Liver (tissue), 9 donors: Measurements from ENCODE around the gene ELL2. TPM values are rescaled to one million over a fixed set of nuclear protein-coding genes. Genes with fewer than 3 reads are reported as not detected.

Experiments used
- DNase-seq: peaks from one replicate; pipeline ENCODE4 v3.0.0-alpha.2; 2017; ENCODE audit warnings: low spot score
- H3K27ac ChIP-seq, 2 donors: one replicate each; pipeline ENCODE4 v1.7.0; 2013; ENCODE audit warnings: inconsistent platforms in 2 of 2, low read length in 2 of 2, control low read depth in 1 of 2, low read depth in 1 of 2, mild to moderate bottlenecking in 1 of 2
- H3K27me3 ChIP-seq, 4 donors: one replicate each; pipeline versions ENCODE4 v1.6.1 to v1.7.0; 2013; ENCODE audit warnings: low read length in 3 of 4, inconsistent platforms in 1 of 4, mild to moderate bottlenecking in 1 of 4, moderate library complexity in 1 of 4; ENCODE audit not compliant: control insufficient read depth in 4 of 4, insufficient read depth in 4 of 4
- H3K36me3 ChIP-seq, 4 donors: one replicate each; pipeline versions ENCODE4 v1.6.1 to v1.7.0; 2013; ENCODE audit warnings: low read length in 3 of 4, mild to moderate bottlenecking in 3 of 4, low read depth in 1 of 4, moderate library complexity in 1 of 4; ENCODE audit not compliant: control insufficient read depth in 4 of 4, insufficient read depth in 3 of 4
- H3K4me1 ChIP-seq, 4 donors: one replicate each; pipeline versions ENCODE4 v1.6.1 to v1.7.0; 2013; ENCODE audit warnings: low read length in 3 of 4, mild to moderate bottlenecking in 3 of 4, moderate library complexity in 1 of 4; ENCODE audit not compliant: control insufficient read depth in 4 of 4, insufficient read depth in 4 of 4
- H3K4me3 ChIP-seq, 3 donors: one replicate each; pipeline versions ENCODE4 v1.6.1 to v1.7.0; 2013; ENCODE audit warnings: low read length in 3 of 3, control low read depth in 1 of 3, low read depth in 1 of 3, mild to moderate bottlenecking in 1 of 3
- H3K9ac ChIP-seq, 2 donors: one replicate each; pipeline ENCODE4 v1.7.0; 2013; ENCODE audit warnings: low read length in 2 of 2, mild to moderate bottlenecking in 2 of 2, moderate library complexity in 2 of 2, control low read depth in 1 of 2, low read depth in 1 of 2
- H3K9me3 ChIP-seq, 4 donors: one replicate each; pipeline versions ENCODE4 v1.6.1 to v1.7.0; 2013; ENCODE audit warnings: low read length in 3 of 4; ENCODE audit not compliant: control insufficient read depth in 4 of 4
- ATF3 ChIP-seq: IDR thresholded peaks from 2 replicates; pipeline ENCODE4 v1.6.1; 2016; ENCODE audit warnings: antibody characterized with exemption
- EGR1 ChIP-seq, 2 donors: IDR thresholded peaks; 2 replicates each; pipeline ENCODE4 v1.6.1; 2016 to 2018; ENCODE audit warnings: antibody characterized with exemption in 2 of 2, low read depth in 2 of 2
- FOXA1 ChIP-seq: IDR thresholded peaks from 2 replicates; pipeline ENCODE4 v1.6.1; 2016; ENCODE audit warnings: antibody characterized with exemption
- FOXA2 ChIP-seq: IDR thresholded peaks from 2 replicates; pipeline ENCODE4 v1.6.1; 2016; ENCODE audit warnings: antibody characterized with exemption
- GABPA ChIP-seq, 2 donors: IDR thresholded peaks in 1 of 2; conservative IDR thresholded peaks in 1 of 2; 2 replicates each; pipeline ENCODE4 v1.6.1; 2016; ENCODE audit warnings: antibody characterized with exemption in 2 of 2, mild to moderate bottlenecking in 1 of 2, moderate library complexity in 1 of 2
- HNF4G ChIP-seq: IDR thresholded peaks from 2 replicates; pipeline ENCODE4 v1.6.1; 2016; ENCODE audit warnings: antibody characterized with exemption
- MAX ChIP-seq: IDR thresholded peaks from 2 replicates; pipeline ENCODE4 v1.6.1; 2016; ENCODE audit warnings: antibody characterized with exemption
- NR2F2 ChIP-seq: IDR thresholded peaks from 2 replicates; pipeline ENCODE4 v1.6.1; 2016; ENCODE audit warnings: antibody characterized with exemption
- RAD21 ChIP-seq, 2 donors: IDR thresholded peaks; 2 replicates each; pipeline ENCODE4 v1.6.1; 2016; ENCODE audit warnings: antibody characterized with exemption in 2 of 2, mild to moderate bottlenecking in 2 of 2
- REST ChIP-seq: IDR thresholded peaks from 2 replicates; pipeline ENCODE4 v1.6.1; 2016; ENCODE audit warnings: antibody characterized with exemption, mild to moderate bottlenecking
- SP1 ChIP-seq: IDR thresholded peaks from 2 replicates; pipeline ENCODE4 v1.6.1; 2018; ENCODE audit warnings: antibody characterized with exemption, mild to moderate bottlenecking
- YY1 ChIP-seq: IDR thresholded peaks from 2 replicates; pipeline ENCODE4 v1.6.1; 2016; ENCODE audit warnings: antibody characterized with exemption, mild to moderate bottlenecking
- ZBTB33 ChIP-seq: IDR thresholded peaks from 2 replicates; pipeline ENCODE4 v1.6.1; 2016; ENCODE audit warnings: antibody characterized with exemption
- WGBS: extraction: QIAGEN DNeasy Blood & Tissue Kit; methylation state at CpG from one replicate; pipeline ENCODE4 v1.1.7; 2013; 5-methylcytosine and 5-hydroxymethylcytosine counted together
- polyA plus RNA-seq, 2 donors: library from polyadenylated mRNA; stranded (reverse) in 1 of 2; unstranded in 1 of 2; fragments of 200-250 nt in 1 of 2; fragments of >200 nt in 1 of 2; fragmentation: Nextera tagmentation in 1 of 2; extraction: Ambion mirVana in 1 of 2; gene quantifications; one replicate each; pipeline versions ENCODE4 v1.2.1 to v1.2.3, GENCODE V29; 2013 to 2015
- total RNA-seq, 2 donors: library from RNA; depleted of rRNA; stranded (reverse); fragments of >200 nt; gene quantifications; one replicate each; pipeline ENCODE4 v1.2.3, GENCODE V29; 2014
- donor health status: healthy.
- donor health status: healthy.
- donor health status: healthy.
- donor health status: healthy.
- donor health status: healthy.

ELL2 gene
- total and polyA plus RNA-seq, 4 donors, result 21.0 to 64.5 (median 45.9) TPM

GRCh38 chr5:95940758-95941682 is 20.6 kb downstream of the ELL2 start:
- H3K36me3 ChIP-seq, result peaks cover 0 to 17% (median 9%) of the 10 kb centered on the region in 4 donors
- no peak overlapping the region for H3K9ac ChIP-seq
- DNase-seq, result no peak
- H3K27ac ChIP-seq, result no peak overlapping the region
- WGBS, result 92% methylated on average over 3 of the region's 3 CpGs
- H3K4me1 ChIP-seq, result peaks cover 3 to 37% (median 25%) of the 10 kb centered on the region in 4 donors
- no peaks in the 10 kb centered on the region for H3K9me3 ChIP-seq
- H3K4me3 ChIP-seq, result no peak overlapping the region
- H3K27me3 ChIP-seq, result no peaks in the 10 kb centered on the region
- TF ChIP-seq NR2F2, result no peak

- no peak overlapping the region for H3K27ac ChIP-seq
- no peaks in the 10 kb centered on the region for H3K27me3 ChIP-seq
- DNase-seq, result no peak
- H3K9me3 ChIP-seq, result no peaks in the 10 kb centered on the region
- H3K4me1 ChIP-seq, result peaks cover 0 to 25% (median 16%) of the 10 kb centered on the region in 4 donors
- TF ChIP-seq YY1 (no peak), FOXA1 (no peak), REST (no peak), ATF3 (no peak), FOXA2 (no peak), HNF4G (no peak), MAX (no peak), RAD21 (IDR thresholded peaks at IDR 0.05) (no peak), ZBTB33 (no peak), EGR1 (IDR thresholded peaks at IDR 0.05; ENCODE audit: low read depth in 2 of 2) (no peak), SP1 (no peak), GABPA (IDR thresholded peaks at IDR 0.05 in 1 of 2, conservative IDR thresholded peaks at IDR 0.05 in 1 of 2) (no peak)
- H3K4me3 ChIP-seq, result no peak overlapping the region
- peaks cover 0 to 21% (median 10%) of the 10 kb centered on the region in 4 donors for H3K36me3 ChIP-seq
- H3K9ac ChIP-seq, result no peak overlapping the region
- WGBS, result 89% methylated on average over 1 of the region's 1 CpG
These were observed 22.2 kb downstream of the ELL2 start for GRCh38 chr5:95939465-95939864.
